Endothelial cell of hepatic sinusoid (primary cell): Measurements from ENCODE around the gene CADPS.

Experiments
- in situ Hi-C: cut with HindIII; loops from 2 replicates; pipeline ENCODE4 v1.10.0; 2017; ENCODE audit warnings: low sequenced_read_pairs

CADPS gene

GRCh38 chr3:62874711-62875557 lies at the start of gene CADPS:
TSS of gene CADPS (minus strand) at chr3:62875416. CDS start at chr3:62875029, 387 bp downstream.
- in situ Hi-C loops, result no loop called here

GRCh38 chr3:62923066-62923465 lies 47.9 kb upstream of the CADPS start:
- in situ Hi-C loops, result no loop called here

GRCh38 chr3:62922326-62922725 lies 47.1 kb upstream of the CADPS start:
- in situ Hi-C loops, result no loop called here

- in situ Hi-C loops, result no loop called here
Measured at GRCh38 chr3:62920466-62920784, 45.2 kb upstream of the CADPS start.

- in situ Hi-C loops, result no loop called here
Measured at GRCh38 chr3:62919784-62920465, 44.7 kb upstream of the CADPS start.

- in situ Hi-C loops, result no loop called here
Measured at GRCh38 chr3:62918777-62919176, 43.6 kb upstream of the CADPS start.

GRCh38 chr3:62918131-62918530 lies 42.9 kb upstream of the CADPS start:
- in situ Hi-C loops, result no loop called here

- in situ Hi-C loops, result no loop called here
Measured at GRCh38 chr3:62911526-62911925, 36.3 kb upstream of the CADPS start.

GRCh38 chr3:62905331-62905730 lies 30.1 kb upstream of the CADPS start:
- in situ Hi-C loops, result no loop called here

- in situ Hi-C loops, result no loop called here
Measured at GRCh38 chr3:62898530-62899496, 23.6 kb upstream of the CADPS start.

GRCh38 chr3:62895901-62896300 lies 20.7 kb upstream of the CADPS start:
- in situ Hi-C loops, result no loop called here

GRCh38 chr3:62892951-62893350 lies 17.7 kb upstream of the CADPS start:
- in situ Hi-C loops, result no loop called here

- in situ Hi-C loops, result no loop called here
Measured at GRCh38 chr3:62892045-62892444, 16.8 kb upstream of the CADPS start.

GRCh38 chr3:62888778-62889177 lies 13.6 kb upstream of the CADPS start:
- in situ Hi-C loops, result no loop called here

GRCh38 chr3:62888180-62888579 lies 13.0 kb upstream of the CADPS start:
- in situ Hi-C loops, result no loop called here

- in situ Hi-C loops, result no loop called here
Measured at GRCh38 chr3:62885136-62885535, 9.9 kb upstream of the CADPS start.

- in situ Hi-C loops, result no loop called here
Measured at GRCh38 chr3:62884096-62884870, 9.1 kb upstream of the CADPS start.

GRCh38 chr3:62882676-62883200 lies 7.5 kb upstream of the CADPS start:
- in situ Hi-C loops, result no loop called here

- in situ Hi-C loops, result no loop called here
Measured at GRCh38 chr3:62876064-62876463, 848 bp upstream of the CADPS start.

GRCh38 chr3:62875558-62876002 lies 364 bp upstream of the CADPS start:
- in situ Hi-C loops, result no loop called here
